Suppressor macrophage (primary cell): Measurements from ENCODE around the gene IDS.

Source experiments
- DNase-seq, 4 experiments: peaks; one replicate each; pipeline ENCODE4 v3.0.0-alpha.2; 2020 to 2022

IDS gene

DNA sequence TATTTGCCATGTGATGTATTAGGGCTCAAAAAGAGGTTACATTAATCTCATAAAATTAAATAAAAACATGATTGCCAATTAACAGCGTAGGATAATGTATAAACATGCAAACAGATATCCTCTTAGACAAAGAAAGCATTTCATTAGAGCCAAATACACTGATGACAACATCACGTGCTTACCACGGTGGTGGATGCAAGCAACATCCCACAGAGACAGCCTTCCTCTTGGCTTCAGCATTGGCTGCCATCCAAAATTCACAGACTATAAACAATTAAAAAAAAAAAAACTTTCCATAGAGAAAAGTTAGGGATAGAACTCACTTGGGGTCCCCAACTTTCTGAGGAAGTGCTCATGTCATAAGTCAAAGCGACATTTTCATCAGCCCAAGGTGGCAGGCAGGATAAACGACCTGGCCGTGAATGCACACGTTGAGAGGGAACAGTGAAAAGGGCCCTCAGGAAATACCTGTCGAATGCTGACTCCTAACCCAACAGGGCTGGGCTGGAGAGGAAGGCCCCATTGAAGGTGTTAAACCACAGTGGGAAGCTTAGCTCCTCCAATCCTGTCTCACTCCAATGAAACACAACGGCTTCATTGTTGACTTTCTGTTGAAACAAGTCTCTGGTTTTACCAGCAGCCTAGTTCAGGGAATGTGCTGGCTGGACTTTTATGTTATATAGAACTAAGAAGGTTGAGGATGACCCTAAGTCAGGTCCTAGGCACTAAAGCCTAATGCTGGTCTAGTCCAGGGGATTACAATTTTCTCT lies 48.4 kb downstream of the IDS start:
- peak in 1 of 4 experiments; percentile 19 for DNase-seq

DNA sequence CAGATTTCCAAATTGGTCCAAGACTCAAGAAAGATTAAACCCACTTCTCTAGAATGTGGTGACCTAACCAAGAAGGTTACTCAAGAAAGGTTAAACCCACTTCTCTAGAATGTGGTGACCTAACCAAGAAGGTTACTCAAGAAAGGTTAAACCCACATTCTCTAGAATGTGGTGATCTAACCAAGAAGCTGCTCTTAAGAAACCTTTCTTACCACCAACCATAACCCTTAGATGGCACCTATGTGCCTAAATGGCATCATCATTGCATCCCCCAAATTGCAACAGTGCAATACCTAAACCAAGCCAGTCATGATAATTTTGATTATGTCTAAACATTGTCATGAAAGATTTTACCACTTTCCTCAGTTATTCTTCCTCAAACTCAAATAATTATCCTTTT lies 49.2 kb downstream of the IDS start:
- peak in 1 of 4 experiments; percentile 29 for DNase-seq

DNA sequence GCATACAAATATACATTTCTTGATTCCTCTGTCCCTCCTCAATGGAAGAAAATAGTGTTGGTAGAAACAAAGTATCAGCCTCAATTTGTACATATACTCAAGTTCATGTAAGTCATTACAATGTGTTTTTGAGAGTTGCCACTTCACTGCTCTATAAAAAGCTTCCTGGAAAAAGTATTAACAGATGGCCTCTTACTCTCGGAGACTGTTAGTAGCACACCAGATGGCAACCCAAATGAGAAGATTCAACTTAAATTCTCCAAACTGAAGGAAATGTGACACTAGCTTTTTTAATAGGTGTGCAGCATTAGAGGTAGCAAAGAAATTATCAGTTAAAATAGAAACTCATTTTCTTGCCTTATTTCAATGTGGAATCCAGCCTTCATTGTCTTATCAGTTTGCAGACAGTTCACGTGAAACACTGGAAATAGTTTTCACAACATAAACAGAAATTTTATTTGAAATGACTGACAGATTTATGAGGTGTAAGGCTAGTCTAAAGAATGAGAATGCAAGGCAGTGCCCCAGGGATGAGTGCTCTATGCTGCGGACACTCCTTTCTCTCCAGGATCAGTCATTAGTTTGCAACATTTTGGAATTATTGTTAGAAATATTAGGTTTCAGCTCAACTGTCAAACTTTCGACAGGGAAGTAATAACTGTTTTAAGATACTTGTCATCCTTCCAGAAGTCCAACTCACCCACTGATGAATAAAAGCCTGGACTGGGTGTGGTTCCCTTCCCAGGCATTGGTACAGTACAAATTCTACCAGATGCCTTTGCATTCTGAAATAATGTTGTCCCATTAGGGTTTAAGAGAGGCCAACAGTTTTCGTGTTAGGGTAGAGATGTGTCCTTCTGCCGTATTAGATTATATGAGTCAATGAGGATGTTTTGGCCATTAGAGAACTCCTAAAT lies 50.9 kb downstream of the IDS start:
- DNase-seq: no peak

DNA sequence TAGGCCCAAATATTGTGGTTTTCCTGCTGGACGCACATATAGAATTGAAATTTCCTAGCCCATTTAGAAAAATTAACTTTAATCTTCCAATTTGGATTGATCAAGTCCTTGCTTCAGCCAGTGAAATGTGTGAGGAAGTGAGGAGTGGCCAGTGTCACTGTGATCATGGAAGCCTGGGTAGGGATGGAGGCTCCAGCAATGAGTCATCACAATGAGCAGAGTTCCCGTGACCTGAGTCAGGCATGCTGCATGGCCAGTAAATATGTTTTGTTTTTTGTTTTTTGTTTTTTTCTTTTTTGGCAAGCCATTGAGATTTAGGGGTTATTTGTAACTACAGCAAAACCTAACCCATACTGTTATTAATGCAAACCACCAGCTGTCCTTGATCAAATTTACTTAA lies 52.1 kb downstream of the IDS start:
- DNase-seq: peak in 3 of 4 experiments; percentile 26 to 29 (median 28)

DNA sequence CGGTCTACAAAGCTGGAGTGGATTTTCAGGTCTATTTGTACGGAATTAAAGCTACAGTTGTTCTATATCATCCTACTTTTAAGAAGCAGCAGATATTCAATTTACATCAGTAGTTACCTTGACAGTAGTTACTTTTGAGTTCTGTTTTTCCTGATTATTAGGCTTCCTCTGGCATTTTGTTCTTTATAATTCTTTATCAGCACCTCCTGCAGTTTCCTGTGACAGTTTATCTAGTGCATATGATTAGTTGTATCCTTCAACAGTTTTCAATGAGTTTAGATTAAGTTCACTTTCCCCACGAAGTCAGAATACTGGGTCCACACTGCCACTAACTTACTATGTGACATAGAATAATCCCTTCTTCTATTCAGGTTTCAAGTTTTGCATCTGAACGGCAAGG lies 71.7 kb downstream of the IDS start:
- DNase-seq: no peak

DNA sequence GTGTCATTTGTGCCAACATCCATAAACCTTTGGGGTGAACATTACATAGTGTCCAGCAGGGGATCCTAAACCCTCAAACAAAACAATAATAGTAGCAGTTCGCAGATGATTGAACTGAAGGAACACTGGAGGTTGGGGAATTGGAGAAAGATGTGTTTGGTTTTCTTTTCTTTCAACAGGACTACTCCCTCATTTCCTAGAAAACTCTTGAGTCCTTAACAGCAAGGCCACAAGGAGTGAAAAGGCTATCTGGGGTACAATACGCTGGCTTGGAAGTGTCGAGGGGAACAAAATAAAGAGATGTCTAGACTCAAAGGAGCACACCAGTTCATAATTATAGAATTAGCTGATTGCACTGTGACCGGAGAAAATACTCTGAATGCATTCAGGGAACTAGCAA lies 72.1 kb downstream of the IDS start:
- no peak for DNase-seq
